ENCODE results near the gene COG7. TPM values are rescaled to one million over a fixed set of nuclear protein-coding genes. Genes with fewer than 3 reads are reported as not detected.

Gene COG7
- total RNA-seq, 4 donors from 2014 or later: 20.1 to 81.7 (median 50.4) TPM

DNA sequence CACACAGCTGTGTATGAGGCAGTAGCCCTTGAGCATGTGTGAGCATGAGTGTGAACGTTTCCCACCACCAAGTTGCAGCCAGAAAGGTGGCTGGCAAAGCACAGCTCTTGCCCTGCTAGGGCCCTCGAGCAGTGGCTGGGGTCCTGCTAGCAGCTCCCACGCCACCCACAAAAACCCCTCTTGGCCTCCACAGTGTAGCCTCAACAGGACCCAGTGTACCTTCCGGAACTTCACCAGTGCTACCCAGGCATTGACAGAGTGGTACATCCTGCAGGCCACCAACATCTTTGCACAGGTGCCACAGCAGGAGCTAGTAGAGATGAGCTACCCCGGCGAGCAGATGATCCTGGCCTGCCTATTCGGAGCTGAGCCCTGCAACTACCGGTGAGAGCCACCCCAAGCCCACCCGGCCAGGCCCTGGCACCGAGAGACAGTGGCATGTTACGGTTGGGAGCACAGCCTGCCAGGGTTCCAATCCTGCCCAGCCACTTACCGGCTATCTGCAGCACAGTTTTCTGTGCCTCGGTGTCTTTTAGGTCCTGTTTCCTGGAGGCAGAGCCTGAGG lies 97.8 kb downstream of the COG7 start:
- TF ChIP-seq CTCF (IDR thresholded peaks at IDR 0.05) (no peak), POLR2A (IDR thresholded peaks at IDR 0.05) (no peak)
- Histone ChIP-seq H3K27ac (no peak overlapping the region), H3K4me3 (no peak overlapping the region), H3K9me3 (no peaks in the 10 kb centered on the region), H3K36me3 (no peaks in the 10 kb centered on the region), H3K27me3 (no peaks in the 10 kb centered on the region), H3K4me1 (no peaks in the 10 kb centered on the region)
- DNase-seq: no peak

- Histone ChIP-seq H3K4me3 (no peak overlapping the region), H3K27ac (no peak overlapping the region), H3K27me3 (no peaks in the 10 kb centered on the region), H3K36me3 (no peaks in the 10 kb centered on the region), H3K4me1 (no peaks in the 10 kb centered on the region), H3K9me3 (no peaks in the 10 kb centered on the region)
- no peak for DNase-seq
- TF ChIP-seq POLR2A (IDR thresholded peaks at IDR 0.05) (no peak), CTCF (IDR thresholded peaks at IDR 0.05) (no peak)
Measured at GRCh38 chr16:23354246-23354645, 98.7 kb downstream of the COG7 start.

DNA sequence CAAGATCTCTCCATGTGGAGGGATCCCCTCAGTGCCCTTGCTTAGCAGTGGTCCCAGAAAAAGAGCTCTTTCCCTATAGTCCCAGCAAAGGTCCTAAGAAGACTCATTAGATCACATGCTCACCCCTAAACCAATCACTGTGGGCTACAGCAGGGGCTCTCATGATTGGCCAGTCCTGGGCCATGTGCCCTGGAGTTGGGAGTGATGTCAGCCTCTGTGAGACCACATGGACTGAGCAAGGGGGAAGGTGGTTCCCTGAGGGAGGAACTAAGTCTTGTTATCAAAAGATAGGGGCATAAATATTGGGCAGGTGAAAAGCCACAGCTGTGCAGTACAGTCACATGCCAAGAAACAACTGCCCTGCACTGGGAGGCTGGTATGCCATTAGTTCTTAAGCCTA lies 99.5 kb downstream of the COG7 start:
- H3K9me3 ChIP-seq: no peaks in the 10 kb centered on the region
- H3K4me1 ChIP-seq: no peaks in the 10 kb centered on the region
- DNase-seq: no peak
- no peaks in the 10 kb centered on the region for H3K27me3 ChIP-seq
- TF ChIP-seq CTCF (IDR thresholded peaks at IDR 0.05): no peak
- no peak for TF ChIP-seq POLR2A (IDR thresholded peaks at IDR 0.05)
- H3K4me3 ChIP-seq: no peak overlapping the region
- H3K27ac ChIP-seq: no peak overlapping the region
- H3K36me3 ChIP-seq: no peaks in the 10 kb centered on the region

- TF ChIP-seq POLR2A (IDR thresholded peaks at IDR 0.05): no peak
- TF ChIP-seq CTCF (IDR thresholded peaks at IDR 0.05): no peak
- Histone ChIP-seq H3K4me1 (no peaks in the 10 kb centered on the region), H3K36me3 (no peaks in the 10 kb centered on the region), H3K27ac (no peak overlapping the region), H3K4me3 (no peak overlapping the region), H3K9me3 (no peaks in the 10 kb centered on the region), H3K27me3 (no peaks in the 10 kb centered on the region)
- no peak for DNase-seq
Measured at GRCh38 chr16:23351360-23351759, 101.6 kb downstream of the COG7 start.

GRCh38 chr16:23348579-23349469 lies 104.2 kb downstream of the COG7 start:
- no peaks in the 10 kb centered on the region for H3K4me1 ChIP-seq
- H3K27ac ChIP-seq: no peak overlapping the region
- DNase-seq: no peak
- no peak overlapping the region for H3K4me3 ChIP-seq
- no peaks in the 10 kb centered on the region for H3K36me3 ChIP-seq
- TF ChIP-seq POLR2A (IDR thresholded peaks at IDR 0.05) (no peak), CTCF (IDR thresholded peaks at IDR 0.05) (no peak)
- no peaks in the 10 kb centered on the region for H3K9me3 ChIP-seq
- no peaks in the 10 kb centered on the region for H3K27me3 ChIP-seq

Measured in Peyer's patch (tissue), 4 donors.